Measurements from ENCODE around the gene B4GALT5.

The B4GALT5 gene

DNA sequence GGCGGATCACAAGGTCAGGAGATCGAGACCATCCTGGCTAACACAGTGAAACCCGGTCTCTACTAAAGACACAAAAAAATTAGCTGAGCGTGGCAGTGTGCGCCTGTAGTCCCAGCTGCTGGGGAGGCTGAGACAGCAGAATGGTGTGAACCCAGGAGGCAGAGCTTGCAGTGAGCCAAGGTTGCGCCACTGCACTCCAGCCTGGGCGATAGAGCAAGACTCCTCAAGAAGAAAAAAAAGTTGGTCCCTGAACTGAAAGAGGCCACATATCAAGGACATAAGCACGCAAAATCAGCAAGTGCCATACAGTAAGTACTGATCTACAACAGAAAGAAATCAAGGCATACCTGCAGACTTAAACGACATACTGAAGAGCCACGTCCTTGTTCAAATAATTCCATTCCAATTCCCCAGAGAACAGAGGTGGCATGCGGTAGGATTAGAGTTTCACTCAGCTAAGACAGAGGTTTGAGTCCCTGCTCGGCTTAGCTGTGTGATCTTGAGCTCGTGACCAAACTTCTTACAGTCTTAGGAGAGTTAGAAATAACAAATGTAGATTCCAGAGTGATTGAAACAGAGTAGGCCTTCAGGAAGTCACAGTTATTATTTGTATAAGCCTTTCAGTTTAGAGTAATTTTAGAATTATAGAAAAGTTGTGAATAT is 29.2 kb downstream of the B4GALT5 start:
- no peak for TF ChIP-seq ZFP3 (CRISPR knock-in tag; IDR thresholded peaks at IDR 0.05)
- ATAC-seq: no peak

DNA sequence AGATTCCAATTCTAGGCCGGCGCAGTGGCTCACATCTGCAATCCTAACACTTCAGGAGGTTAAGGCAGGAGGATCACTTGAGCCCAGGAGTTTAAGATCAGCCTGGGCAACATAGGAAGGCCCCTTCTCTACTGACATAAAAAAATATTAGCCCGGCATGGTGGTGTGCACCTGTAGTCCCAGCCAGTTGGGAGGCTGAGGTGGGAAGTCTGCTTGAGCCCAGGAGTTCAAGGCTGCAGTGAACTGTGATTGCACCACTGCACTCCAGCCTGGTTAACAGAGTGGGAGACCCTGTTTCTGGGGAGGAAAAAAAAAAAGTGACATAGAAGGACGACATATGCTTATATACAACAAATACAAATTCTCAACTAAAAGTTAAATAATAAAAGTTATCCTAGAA is 30.9 kb downstream of the B4GALT5 start:
- TF ChIP-seq, protein P1, sequence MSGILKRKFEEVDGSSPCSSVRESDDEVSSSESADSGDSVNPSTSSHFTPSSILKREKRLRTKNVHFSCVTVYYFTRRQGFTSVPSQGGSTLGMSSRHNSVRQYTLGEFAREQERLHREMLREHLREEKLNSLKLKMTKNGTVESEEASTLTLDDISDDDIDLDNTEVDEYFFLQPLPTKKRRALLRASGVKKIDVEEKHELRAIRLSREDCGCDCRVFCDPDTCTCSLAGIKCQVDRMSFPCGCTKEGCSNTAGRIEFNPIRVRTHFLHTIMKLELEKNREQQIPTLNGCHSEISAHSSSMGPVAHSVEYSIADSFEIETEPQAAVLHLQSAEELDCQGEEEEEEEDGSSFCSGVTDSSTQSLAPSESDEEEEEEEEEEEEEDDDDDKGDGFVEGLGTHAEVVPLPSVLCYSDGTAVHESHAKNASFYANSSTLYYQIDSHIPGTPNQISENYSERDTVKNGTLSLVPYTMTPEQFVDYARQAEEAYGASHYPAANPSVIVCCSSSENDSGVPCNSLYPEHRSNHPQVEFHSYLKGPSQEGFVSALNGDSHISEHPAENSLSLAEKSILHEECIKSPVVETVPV (CRISPR knock-in tag; IDR thresholded peaks at IDR 0.05): no peak
- TF ChIP-seq ZC3H10 (CRISPR knock-in tag; IDR thresholded peaks at IDR 0.05): no peak
- no peak for TF ChIP-seq PPARA (CRISPR knock-in tag; IDR thresholded peaks at IDR 0.05; ENCODE audit: borderline replicate concordance)
- no peak for TF ChIP-seq GLIS3 (CRISPR knock-in tag; IDR thresholded peaks at IDR 0.05)
- no peak for TF ChIP-seq OSR1 (CRISPR knock-in tag; IDR thresholded peaks at IDR 0.05)
- TF ChIP-seq CSDC2 (CRISPR knock-in tag; IDR thresholded peaks at IDR 0.05): no peak
- no peak for TF ChIP-seq TOX (CRISPR knock-in tag; IDR thresholded peaks at IDR 0.05; ENCODE audit: borderline replicate concordance)
- TF ChIP-seq, protein P2, sequence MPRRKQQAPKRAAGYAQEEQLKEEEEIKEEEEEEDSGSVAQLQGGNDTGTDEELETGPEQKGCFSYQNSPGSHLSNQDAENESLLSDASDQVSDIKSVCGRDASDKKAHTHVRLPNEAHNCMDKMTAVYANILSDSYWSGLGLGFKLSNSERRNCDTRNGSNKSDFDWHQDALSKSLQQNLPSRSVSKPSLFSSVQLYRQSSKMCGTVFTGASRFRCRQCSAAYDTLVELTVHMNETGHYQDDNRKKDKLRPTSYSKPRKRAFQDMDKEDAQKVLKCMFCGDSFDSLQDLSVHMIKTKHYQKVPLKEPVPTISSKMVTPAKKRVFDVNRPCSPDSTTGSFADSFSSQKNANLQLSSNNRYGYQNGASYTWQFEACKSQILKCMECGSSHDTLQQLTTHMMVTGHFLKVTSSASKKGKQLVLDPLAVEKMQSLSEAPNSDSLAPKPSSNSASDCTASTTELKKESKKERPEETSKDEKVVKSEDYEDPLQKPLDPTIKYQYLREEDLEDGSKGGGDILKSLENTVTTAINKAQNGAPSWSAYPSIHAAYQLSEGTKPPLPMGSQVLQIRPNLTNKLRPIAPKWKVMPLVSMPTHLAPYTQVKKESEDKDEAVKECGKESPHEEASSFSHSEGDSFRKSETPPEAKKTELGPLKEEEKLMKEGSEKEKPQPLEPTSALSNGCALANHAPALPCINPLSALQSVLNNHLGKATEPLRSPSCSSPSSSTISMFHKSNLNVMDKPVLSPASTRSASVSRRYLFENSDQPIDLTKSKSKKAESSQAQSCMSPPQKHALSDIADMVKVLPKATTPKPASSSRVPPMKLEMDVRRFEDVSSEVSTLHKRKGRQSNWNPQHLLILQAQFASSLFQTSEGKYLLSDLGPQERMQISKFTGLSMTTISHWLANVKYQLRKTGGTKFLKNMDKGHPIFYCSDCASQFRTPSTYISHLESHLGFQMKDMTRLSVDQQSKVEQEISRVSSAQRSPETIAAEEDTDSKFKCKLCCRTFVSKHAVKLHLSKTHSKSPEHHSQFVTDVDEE (CRISPR knock-in tag; IDR thresholded peaks at IDR 0.05): no peak
- TF ChIP-seq, protein P3, sequence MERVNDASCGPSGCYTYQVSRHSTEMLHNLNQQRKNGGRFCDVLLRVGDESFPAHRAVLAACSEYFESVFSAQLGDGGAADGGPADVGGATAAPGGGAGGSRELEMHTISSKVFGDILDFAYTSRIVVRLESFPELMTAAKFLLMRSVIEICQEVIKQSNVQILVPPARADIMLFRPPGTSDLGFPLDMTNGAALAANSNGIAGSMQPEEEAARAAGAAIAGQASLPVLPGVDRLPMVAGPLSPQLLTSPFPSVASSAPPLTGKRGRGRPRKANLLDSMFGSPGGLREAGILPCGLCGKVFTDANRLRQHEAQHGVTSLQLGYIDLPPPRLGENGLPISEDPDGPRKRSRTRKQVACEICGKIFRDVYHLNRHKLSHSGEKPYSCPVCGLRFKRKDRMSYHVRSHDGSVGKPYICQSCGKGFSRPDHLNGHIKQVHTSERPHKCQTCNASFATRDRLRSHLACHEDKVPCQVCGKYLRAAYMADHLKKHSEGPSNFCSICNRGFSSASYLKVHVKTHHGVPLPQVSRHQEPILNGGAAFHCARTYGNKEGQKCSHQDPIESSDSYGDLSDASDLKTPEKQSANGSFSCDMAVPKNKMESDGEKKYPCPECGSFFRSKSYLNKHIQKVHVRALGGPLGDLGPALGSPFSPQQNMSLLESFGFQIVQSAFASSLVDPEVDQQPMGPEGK (CRISPR knock-in tag; IDR thresholded peaks at IDR 0.05; ENCODE audit: borderline replicate concordance): no peak
- no peak for TF ChIP-seq ZNF565 (CRISPR knock-in tag; conservative IDR thresholded peaks at IDR 0.05; ENCODE audit: low read depth)
- ATAC-seq: no peak

DNA sequence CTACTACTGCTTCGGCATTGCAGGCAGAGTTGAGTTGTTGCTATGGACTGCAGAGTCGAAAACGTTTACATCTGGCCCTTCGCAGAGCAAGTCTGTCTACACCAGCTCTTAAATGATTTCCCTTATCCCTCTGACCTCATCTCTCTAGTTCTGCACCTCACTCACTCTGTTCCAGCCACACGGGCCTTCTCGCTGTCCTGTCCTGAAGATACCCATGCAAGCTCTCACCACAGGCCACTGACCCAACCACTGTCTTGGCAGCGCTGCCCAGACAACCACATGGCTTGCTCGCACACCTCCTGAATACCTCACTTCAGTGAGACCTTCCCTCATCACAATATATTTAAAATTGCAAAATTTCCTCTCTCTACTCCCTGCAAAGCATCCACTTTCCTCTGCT is 31.4 kb downstream of the B4GALT5 start:
- TF ChIP-seq, protein P4, sequence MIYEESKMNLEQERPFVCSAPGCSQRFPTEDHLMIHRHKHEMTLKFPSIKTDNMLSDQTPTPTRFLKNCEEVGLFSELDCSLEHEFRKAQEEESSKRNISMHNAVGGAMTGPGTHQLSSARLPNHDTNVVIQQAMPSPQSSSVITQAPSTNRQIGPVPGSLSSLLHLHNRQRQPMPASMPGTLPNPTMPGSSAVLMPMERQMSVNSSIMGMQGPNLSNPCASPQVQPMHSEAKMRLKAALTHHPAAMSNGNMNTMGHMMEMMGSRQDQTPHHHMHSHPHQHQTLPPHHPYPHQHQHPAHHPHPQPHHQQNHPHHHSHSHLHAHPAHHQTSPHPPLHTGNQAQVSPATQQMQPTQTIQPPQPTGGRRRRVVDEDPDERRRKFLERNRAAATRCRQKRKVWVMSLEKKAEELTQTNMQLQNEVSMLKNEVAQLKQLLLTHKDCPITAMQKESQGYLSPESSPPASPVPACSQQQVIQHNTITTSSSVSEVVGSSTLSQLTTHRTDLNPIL (CRISPR knock-in tag; IDR thresholded peaks at IDR 0.05; ENCODE audit: low read depth): no peak
- TF ChIP-seq CSDC2 (CRISPR knock-in tag; IDR thresholded peaks at IDR 0.05) (no peak), ZNF8 (CRISPR knock-in tag; IDR thresholded peaks at IDR 0.05) (no peak), OSR1 (CRISPR knock-in tag; IDR thresholded peaks at IDR 0.05) (no peak), BACH2 (CRISPR knock-in tag; IDR thresholded peaks at IDR 0.05; ENCODE audit: borderline replicate concordance) (no peak), ZFP3 (CRISPR knock-in tag; IDR thresholded peaks at IDR 0.05) (no peak), GLIS3 (CRISPR knock-in tag; IDR thresholded peaks at IDR 0.05) (no peak), ZNF70 (CRISPR knock-in tag; IDR thresholded peaks at IDR 0.05) (no peak), SNAI2 (CRISPR knock-in tag; IDR thresholded peaks at IDR 0.05) (no peak), ESRRG (CRISPR knock-in tag; IDR thresholded peaks at IDR 0.05) (no peak), ZNF565 (CRISPR knock-in tag; conservative IDR thresholded peaks at IDR 0.05; ENCODE audit: low read depth) (no peak), RARB (CRISPR knock-in tag; IDR thresholded peaks at IDR 0.05) (no peak)
- TF ChIP-seq, protein P2 (CRISPR knock-in tag; IDR thresholded peaks at IDR 0.05): no peak
- no peak for ATAC-seq

All from SK-N-SH treated with all-trans-retinoic acid at 6 μM for 48 hours (cell line).